Esophagus (tissue), 2 donors: ENCODE data around the gene FITM1. TPM values are rescaled to one million over a fixed set of nuclear protein-coding genes. Genes with fewer than 3 reads are reported as not detected.

Experiments
- H3K27ac ChIP-seq, 2 donors: one replicate each; pipeline ENCODE4 v1.5.1; 2013; ENCODE audit warnings: low read depth in 2 of 2, mild to moderate bottlenecking in 2 of 2, inconsistent platforms in 1 of 2, low read length in 1 of 2, moderate library complexity in 1 of 2
- H3K27me3 ChIP-seq, 2 donors: one replicate each; pipeline ENCODE4 v1.6.1; 2013; ENCODE audit warnings: low read length in 2 of 2, control low read depth in 1 of 2, mild to moderate bottlenecking in 1 of 2; ENCODE audit not compliant: insufficient read depth in 2 of 2, control insufficient read depth in 1 of 2
- H3K36me3 ChIP-seq, 2 donors: one replicate each; pipeline ENCODE4 v1.6.1; 2013; ENCODE audit warnings: low read length in 1 of 2; ENCODE audit not compliant: control insufficient read depth in 2 of 2, insufficient read depth in 2 of 2
- H3K4me1 ChIP-seq, 2 donors: one replicate each; pipeline ENCODE4 v1.6.1; 2013; ENCODE audit warnings: low read length in 1 of 2; ENCODE audit not compliant: control insufficient read depth in 2 of 2, insufficient read depth in 2 of 2
- H3K4me3 ChIP-seq, 2 donors: one replicate each; pipeline ENCODE4 v1.5.1; 2013; ENCODE audit warnings: low read length in 2 of 2, mild to moderate bottlenecking in 2 of 2, low read depth in 1 of 2, moderate library complexity in 1 of 2
- H3K9me3 ChIP-seq, 2 donors: one replicate each; pipeline ENCODE4 v1.6.1; 2013; ENCODE audit warnings: mild to moderate bottlenecking in 2 of 2, low read depth in 1 of 2, low read length in 1 of 2, moderate library complexity in 1 of 2; ENCODE audit not compliant: control insufficient read depth in 2 of 2, insufficient read depth in 1 of 2
- WGBS, 2 donors: extraction: QIAGEN DNeasy Blood & Tissue Kit; methylation state at CpG; one replicate each; pipeline ENCODE4 v1.1.7; 2013; 5-methylcytosine and 5-hydroxymethylcytosine counted together
- polyA plus RNA-seq, 2 donors: library from polyadenylated mRNA; stranded (reverse); fragments of 200-250 nt; gene quantifications; one replicate each; pipeline ENCODE4 v1.2.3, GENCODE V29; 2013
- donor health status: healthy with polysubstance abuse.
- donor health status: Bipolar disorder and iron deficiency.

Gene FITM1
- polyA plus RNA-seq, 2 donors, result 0.60 to 1.1 TPM

- no peaks in the 10 kb centered on the region for H3K27me3 ChIP-seq
- no peaks in the 10 kb centered on the region for H3K9me3 ChIP-seq
- 90 to 94% methylated on average over 8 of the region's 8 CpGs for WGBS, 2 donors
- no peak overlapping the region for H3K27ac ChIP-seq
- no peak overlapping the region for H3K4me3 ChIP-seq
- H3K36me3 ChIP-seq, result no peaks in the 10 kb centered on the region
- H3K4me1 ChIP-seq, result peaks cover 0 to 5% of the 10 kb centered on the region in 2 donors
Observed at GRCh38 chr14:24129410-24129998, 955 bp upstream of the FITM1 start.

- no peak overlapping the region for H3K27ac ChIP-seq
Observed at GRCh38 chr14:24130717-24131548, 474 bp downstream of the FITM1 start.

GRCh38 chr14:24131549-24131966 is 1.1 kb downstream of the FITM1 start:
- no peaks in the 10 kb centered on the region for H3K27me3 ChIP-seq
- no peak overlapping the region for H3K4me3 ChIP-seq
- no peak overlapping the region for H3K27ac ChIP-seq
- H3K36me3 ChIP-seq, result no peaks in the 10 kb centered on the region
- 75 to 86% methylated on average over 15 of the region's 15 CpGs for WGBS, 2 donors
- peaks cover under 1 to 5% of the 10 kb centered on the region in 2 donors for H3K4me1 ChIP-seq
- no peaks in the 10 kb centered on the region for H3K9me3 ChIP-seq

More at GRCh38 chr14:24130717-24131548, 474 bp downstream of the FITM1 start:
- H3K9me3 ChIP-seq, result no peaks in the 10 kb centered on the region
- H3K4me1 ChIP-seq, result peaks cover 0 to 5% of the 10 kb centered on the region in 2 donors
- WGBS, 2 donors, result 55 to 67% methylated on average over 7 of the region's 7 CpGs
- H3K27me3 ChIP-seq, result no peaks in the 10 kb centered on the region
- no peaks in the 10 kb centered on the region for H3K36me3 ChIP-seq
- no peak overlapping the region for H3K4me3 ChIP-seq

- H3K9me3 ChIP-seq, result no peaks in the 10 kb centered on the region
- peaks cover 5 to 7% of the 10 kb centered on the region in 2 donors for H3K4me1 ChIP-seq
- WGBS, 2 donors, result 52 to 58% methylated on average over 24 of the region's 24 CpGs
- no peaks in the 10 kb centered on the region for H3K36me3 ChIP-seq
- no peak overlapping the region for H3K4me3 ChIP-seq
- H3K27ac ChIP-seq, result no peak overlapping the region
- H3K27me3 ChIP-seq, result no peaks in the 10 kb centered on the region
Observed at GRCh38 chr14:24132061-24132685, 1.7 kb downstream of the FITM1 start.

- Histone ChIP-seq H3K27ac (no peak overlapping the region), H3K4me1 (peaks cover 5 to 13% of the 10 kb centered on the region in 2 donors), H3K9me3 (no peaks in the 10 kb centered on the region), H3K4me3 (no peak overlapping the region), H3K27me3 (no peaks in the 10 kb centered on the region), H3K36me3 (peaks cover 0 to 5% of the 10 kb centered on the region in 2 donors)
- WGBS, 2 donors, result 92 to 97% methylated on average over 2 of the region's 2 CpGs
Observed at GRCh38 chr14:24132976-24133375, 2.5 kb downstream of the FITM1 start.

DNA sequence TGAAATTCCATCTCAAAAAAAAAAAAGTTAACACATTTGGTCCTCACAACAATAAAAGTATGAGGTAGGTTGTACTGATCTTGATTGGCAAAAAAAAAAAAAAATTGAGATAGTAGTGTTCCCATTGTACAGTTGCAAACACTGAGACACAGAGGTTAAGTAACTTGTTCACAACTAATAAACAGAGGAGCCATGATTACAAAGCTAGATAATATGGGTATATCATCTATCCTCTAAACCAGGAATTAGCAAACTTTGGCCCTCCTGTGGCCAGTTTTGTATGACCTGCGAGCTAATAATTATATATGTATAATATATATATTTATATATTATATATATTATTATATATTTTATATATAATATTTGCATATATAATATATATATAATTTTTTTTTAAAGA is 3.3 kb downstream of the FITM1 start:
- Histone ChIP-seq H3K27ac (no peak overlapping the region), H3K36me3 (peaks cover 2 to 11% of the 10 kb centered on the region in 2 donors), H3K27me3 (no peaks in the 10 kb centered on the region), H3K4me3 (no peak overlapping the region), H3K4me1 (peaks cover 5 to 13% of the 10 kb centered on the region in 2 donors), H3K9me3 (no peaks in the 10 kb centered on the region)
- 89 to 95% methylated on average over 1 of the region's 1 CpG for WGBS, 2 donors

DNA sequence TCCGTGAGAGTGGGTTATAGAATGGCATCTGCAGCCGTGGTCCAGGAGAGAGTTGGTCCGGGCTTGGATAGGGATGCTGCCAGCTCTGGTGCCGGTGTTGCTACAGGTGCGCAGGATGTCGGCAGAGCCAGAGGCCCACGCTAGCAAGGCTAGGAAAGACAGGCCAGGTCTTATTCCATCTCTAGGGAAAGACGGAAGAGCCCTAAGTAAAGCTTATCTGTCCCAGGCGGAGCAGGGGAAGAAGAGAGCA is 5.0 kb downstream of the FITM1 start:
- Histone ChIP-seq H3K4me1 (peaks cover 13 to 15% of the 10 kb centered on the region in 2 donors), H3K4me3 (peak overlapping the region; percentile 44 to 63), H3K9me3 (no peaks in the 10 kb centered on the region), H3K36me3 (peaks cover 3 to 14% of the 10 kb centered on the region in 2 donors), H3K27me3 (no peaks in the 10 kb centered on the region), H3K27ac (peak overlapping the region; percentile 63 to 84)
- WGBS, 2 donors, result 3 to 7% methylated on average over 9 of the region's 9 CpGs

DNA sequence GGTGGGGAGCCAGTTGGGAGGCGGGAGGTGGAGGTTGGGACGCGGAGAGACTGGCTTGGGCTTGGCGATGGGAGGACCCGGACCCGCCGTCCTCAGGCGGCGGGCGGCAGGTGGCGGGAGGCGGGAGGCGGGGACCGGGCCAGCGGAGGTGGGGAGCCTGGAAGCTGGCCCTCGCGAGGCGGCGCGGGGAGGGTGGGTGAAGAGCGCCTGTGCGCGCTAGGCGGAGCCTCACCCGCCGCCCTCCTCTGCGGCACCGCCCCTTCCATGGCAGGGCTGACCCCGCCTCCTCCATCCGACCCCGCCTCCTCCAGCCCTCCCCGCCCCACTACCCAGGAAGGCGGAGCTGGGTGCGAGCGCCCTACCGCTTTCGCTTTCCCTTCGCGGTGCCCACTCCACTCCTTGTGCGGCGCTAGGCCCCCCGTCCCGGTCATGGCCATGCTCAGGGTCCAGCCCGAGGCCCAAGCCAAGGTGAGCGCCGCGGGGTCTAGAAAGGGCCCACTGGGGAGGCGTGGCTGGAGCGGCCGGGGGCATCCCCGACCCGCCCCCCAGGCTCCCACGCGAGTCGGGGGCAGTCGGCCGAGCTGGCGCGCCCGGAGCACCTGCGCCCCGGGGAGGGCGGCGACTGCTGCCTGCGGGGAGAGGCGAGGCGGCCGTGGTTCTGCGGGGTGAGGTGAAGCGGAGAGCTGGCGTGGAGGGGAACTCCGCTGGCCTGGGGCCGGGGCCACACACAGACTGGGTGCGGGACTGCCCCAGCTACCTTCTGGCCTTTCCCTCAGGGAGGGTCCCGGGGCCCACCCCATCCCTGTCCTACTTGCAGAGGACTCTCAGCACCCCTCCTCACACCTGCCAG is 5.6 kb downstream of the FITM1 start, which contains the start of gene PSME1:
PSME1 (plus strand) TSS at position 361 of the 850 bp plus-strand sequence; CDS start at position 430, 69 bp downstream.
- peaks cover 3 to 14% of the 10 kb centered on the region in 2 donors for H3K36me3 ChIP-seq
- peak within 1 kb of the TSS; percentile 81 to 87 for H3K27ac ChIP-seq
- H3K9me3 ChIP-seq, result no peaks in the 10 kb centered on the region
- 0 to 1% methylated on average over 28 to 75 of the region's 75 CpGs for WGBS, 2 donors
- H3K27me3 ChIP-seq, result no peaks in the 10 kb centered on the region
- peak within 1 kb of the TSS; percentile 63 to 94 for H3K4me3 ChIP-seq
- peaks cover 13 to 15% of the 10 kb centered on the region in 2 donors for H3K4me1 ChIP-seq
